Astrocyte (in vitro differentiated cells and primary cell): ENCODE measurements around the gene CDK6. TPM values are rescaled to one million over a fixed set of nuclear protein-coding genes. Genes with fewer than 3 reads are reported as not detected.
A peak's percentile ranks its signal among the peaks of the same experiment; 100 is the strongest.

Experiments
- DNase-seq: peaks from one replicate; pipeline ENCODE4 v3.0.0-alpha.2; 2010; ENCODE audit warnings: low read depth
- FAIRE-seq: peaks from 2 replicates; lab custom pipeline; 2011; peaks lifted over from hg19 to GRCh38; lab: Jason Lieb, UNC
- H2AFZ ChIP-seq: 2 replicates; pipeline ENCODE4 v1.6.0; 2012; ENCODE audit warnings: low read depth, low read length, inconsistent platforms
- H3K27ac ChIP-seq: 2 replicates; pipeline ENCODE4 v1.5.1; 2011; ENCODE audit warnings: low read depth, low read length, inconsistent platforms
- H3K27me3 ChIP-seq: 2 replicates; pipeline ENCODE4 v1.6.0; 2011; ENCODE audit warnings: low read length, inconsistent platforms; ENCODE audit not compliant: insufficient read depth
- H3K36me3 ChIP-seq: 2 replicates; pipeline ENCODE4 v1.5.1; 2011; ENCODE audit warnings: low read length, inconsistent platforms; ENCODE audit not compliant: insufficient read depth
- H3K4me1 ChIP-seq: 2 replicates; pipeline ENCODE4 v1.5.1; 2011; ENCODE audit warnings: low read length, inconsistent platforms; ENCODE audit not compliant: insufficient read depth
- H3K4me2 ChIP-seq: 2 replicates; pipeline ENCODE4 v1.6.0; 2012; ENCODE audit warnings: low read length, inconsistent platforms
- H3K4me3 ChIP-seq: 2 replicates; pipeline ENCODE4 v1.5.1; 2011; ENCODE audit warnings: low read depth, mild to moderate bottlenecking, low read length, inconsistent platforms; ENCODE audit not compliant: insufficient read depth
- H3K79me2 ChIP-seq: 2 replicates; pipeline ENCODE4 v1.6.0; 2012; ENCODE audit warnings: mild to moderate bottlenecking, low read length, inconsistent platforms; ENCODE audit not compliant: insufficient read depth
- H3K9ac ChIP-seq: 2 replicates; pipeline ENCODE4 v1.6.0; 2012; ENCODE audit warnings: mild to moderate bottlenecking, low read length, inconsistent platforms
- H3K9me3 ChIP-seq: 2 replicates; pipeline ENCODE4 v1.5.1; 2012; ENCODE audit warnings: low read depth, mild to moderate bottlenecking, low read length, inconsistent platforms; ENCODE audit not compliant: insufficient read depth
- H4K20me1 ChIP-seq: 2 replicates; pipeline ENCODE4 v1.6.0; 2012; ENCODE audit warnings: low read length, inconsistent platforms; ENCODE audit not compliant: insufficient read depth
- H3K27ac Mint-ChIP-seq: one replicate; pipeline ENCODE4 v1.8.0; 2021; ENCODE audit warnings: mild to moderate bottlenecking, mixed read lengths; ENCODE audit not compliant: unreplicated experiment
- H3K27me3 Mint-ChIP-seq: one replicate; pipeline ENCODE4 v1.8.0; 2021; ENCODE audit warnings: low read depth, mixed read lengths; ENCODE audit not compliant: unreplicated experiment
- H3K36me3 Mint-ChIP-seq: one replicate; pipeline ENCODE4 v1.8.0; 2021; ENCODE audit warnings: low read depth, mixed read lengths; ENCODE audit not compliant: unreplicated experiment
- H3K4me1 Mint-ChIP-seq: one replicate; pipeline ENCODE4 v1.8.0; 2021; ENCODE audit warnings: low read depth, mixed read lengths; ENCODE audit not compliant: unreplicated experiment
- H3K4me3 Mint-ChIP-seq: one replicate; pipeline ENCODE4 v1.8.0; 2021; ENCODE audit warnings: mild to moderate bottlenecking, moderate library complexity, mixed read lengths; ENCODE audit not compliant: unreplicated experiment
- H3K9me3 Mint-ChIP-seq: one replicate; pipeline ENCODE4 v1.8.0; 2021; ENCODE audit warnings: mild to moderate bottlenecking, mixed read lengths; ENCODE audit not compliant: unreplicated experiment
- EZH2 ChIP-seq: IDR thresholded peaks from 2 replicates; pipeline ENCODE4 v1.6.1; 2012; ENCODE audit warnings: mild to moderate bottlenecking, low read length, inconsistent platforms; ENCODE audit not compliant: insufficient read depth
- total RNA-seq: library from RNA; stranded (reverse); gene quantifications from 2 replicates; pipeline ENCODE4 v1.2.1, GENCODE V29; 2021
- TF ChIP-seq, protein P1 (sequence below): IDR thresholded peaks from 2 replicates; pipeline ENCODE4 v1.5.1; 2011; ENCODE audit warnings: low read depth, mild to moderate bottlenecking, inconsistent platforms, low read length, moderate library complexity; ENCODE audit not compliant: insufficient read depth

CDK6 gene
- total RNA-seq, 1 donor from 2014 or later: 160 TPM

DNA sequence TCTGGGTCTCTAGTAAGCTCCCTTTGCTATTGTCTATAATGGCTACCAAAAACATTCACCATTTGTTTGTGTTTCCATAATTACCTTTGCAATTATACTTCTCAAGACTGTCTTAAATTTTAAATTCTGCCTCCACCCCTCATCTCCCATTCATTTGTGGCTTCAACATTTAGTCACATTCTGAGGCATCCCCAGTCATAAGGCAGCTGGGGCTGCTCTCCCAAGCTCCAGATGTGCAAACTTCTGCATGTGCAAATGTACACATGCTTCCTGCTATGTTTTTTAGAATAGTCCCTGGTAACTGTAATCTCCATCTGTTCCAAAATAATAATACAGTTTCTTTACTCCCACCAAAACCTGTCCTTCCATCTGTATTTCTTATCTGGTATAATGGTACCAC, 97.3 kb downstream of the CDK6 start:
- H3K36me3 ChIP-seq: peaks cover 3% of the 10 kb centered on the region
- Mint-ChIP-seq H3K36me3 (peaks cover 9% of the 10 kb centered on the region), H3K4me1 (peaks cover 31% of the 10 kb centered on the region), H3K4me3 (peak overlapping the region; percentile 55), H3K27ac (no peak overlapping the region), H3K9me3 (no peaks in the 10 kb centered on the region), H3K27me3 (no peaks in the 10 kb centered on the region)
- H3K9me3 ChIP-seq: no peaks in the 10 kb centered on the region
- peaks cover 92% of the 10 kb centered on the region for H3K79me2 ChIP-seq
- H3K27me3 ChIP-seq: no peaks in the 10 kb centered on the region
- H3K27ac ChIP-seq: no peak overlapping the region
- H3K4me1 ChIP-seq: peaks cover 16% of the 10 kb centered on the region
- TF ChIP-seq EZH2: no peak
- TF ChIP-seq, protein P1, sequence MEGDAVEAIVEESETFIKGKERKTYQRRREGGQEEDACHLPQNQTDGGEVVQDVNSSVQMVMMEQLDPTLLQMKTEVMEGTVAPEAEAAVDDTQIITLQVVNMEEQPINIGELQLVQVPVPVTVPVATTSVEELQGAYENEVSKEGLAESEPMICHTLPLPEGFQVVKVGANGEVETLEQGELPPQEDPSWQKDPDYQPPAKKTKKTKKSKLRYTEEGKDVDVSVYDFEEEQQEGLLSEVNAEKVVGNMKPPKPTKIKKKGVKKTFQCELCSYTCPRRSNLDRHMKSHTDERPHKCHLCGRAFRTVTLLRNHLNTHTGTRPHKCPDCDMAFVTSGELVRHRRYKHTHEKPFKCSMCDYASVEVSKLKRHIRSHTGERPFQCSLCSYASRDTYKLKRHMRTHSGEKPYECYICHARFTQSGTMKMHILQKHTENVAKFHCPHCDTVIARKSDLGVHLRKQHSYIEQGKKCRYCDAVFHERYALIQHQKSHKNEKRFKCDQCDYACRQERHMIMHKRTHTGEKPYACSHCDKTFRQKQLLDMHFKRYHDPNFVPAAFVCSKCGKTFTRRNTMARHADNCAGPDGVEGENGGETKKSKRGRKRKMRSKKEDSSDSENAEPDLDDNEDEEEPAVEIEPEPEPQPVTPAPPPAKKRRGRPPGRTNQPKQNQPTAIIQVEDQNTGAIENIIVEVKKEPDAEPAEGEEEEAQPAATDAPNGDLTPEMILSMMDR: no peak
- no peak overlapping the region for H3K4me2 ChIP-seq
- peaks cover 19% of the 10 kb centered on the region for H4K20me1 ChIP-seq
- H3K9ac ChIP-seq: no peak overlapping the region
- DNase-seq (no peak), FAIRE-seq (no peak)
- no peak overlapping the region for H3K4me3 ChIP-seq
- H2AFZ ChIP-seq: no peak overlapping the region

GRCh38 chr7:92737706-92738105, 98.7 kb downstream of the CDK6 start:
- Mint-ChIP-seq H3K9me3 (no peaks in the 10 kb centered on the region), H3K4me3 (no peak overlapping the region), H3K27me3 (no peaks in the 10 kb centered on the region), H3K36me3 (peaks cover 2% of the 10 kb centered on the region), H3K27ac (no peak overlapping the region), H3K4me1 (peaks cover 27% of the 10 kb centered on the region)
- peaks cover 23% of the 10 kb centered on the region for H4K20me1 ChIP-seq
- no peak overlapping the region for H2AFZ ChIP-seq
- no peak overlapping the region for H3K27ac ChIP-seq
- FAIRE-seq (no peak), DNase-seq (no peak)
- H3K79me2 ChIP-seq: peaks cover 94% of the 10 kb centered on the region
- no peaks in the 10 kb centered on the region for H3K27me3 ChIP-seq
- peaks cover 16% of the 10 kb centered on the region for H3K4me1 ChIP-seq
- TF ChIP-seq, protein P1: no peak
- TF ChIP-seq EZH2: no peak
- no peaks in the 10 kb centered on the region for H3K9me3 ChIP-seq
- no peak overlapping the region for H3K4me2 ChIP-seq
- no peaks in the 10 kb centered on the region for H3K36me3 ChIP-seq
- H3K9ac ChIP-seq: no peak overlapping the region
- H3K4me3 ChIP-seq: no peak overlapping the region

- Mint-ChIP-seq H3K36me3 (peaks cover 6% of the 10 kb centered on the region), H3K4me1 (peaks cover 30% of the 10 kb centered on the region), H3K9me3 (no peaks in the 10 kb centered on the region), H3K4me3 (no peak overlapping the region), H3K27me3 (no peaks in the 10 kb centered on the region), H3K27ac (no peak overlapping the region)
- H3K79me2 ChIP-seq: peaks cover 94% of the 10 kb centered on the region
- H3K27me3 ChIP-seq: no peaks in the 10 kb centered on the region
- no peak overlapping the region for H2AFZ ChIP-seq
- DNase-seq (no peak), FAIRE-seq (no peak)
- peaks cover 30% of the 10 kb centered on the region for H4K20me1 ChIP-seq
- no peak overlapping the region for H3K9ac ChIP-seq
- TF ChIP-seq, protein P1: no peak
- no peak for TF ChIP-seq EZH2
- no peaks in the 10 kb centered on the region for H3K36me3 ChIP-seq
- H3K27ac ChIP-seq: no peak overlapping the region
- H3K9me3 ChIP-seq: no peaks in the 10 kb centered on the region
- no peak overlapping the region for H3K4me2 ChIP-seq
- no peak overlapping the region for H3K4me3 ChIP-seq
- H3K4me1 ChIP-seq: peaks cover 20% of the 10 kb centered on the region
Measured at GRCh38 chr7:92736870-92737269, 99.5 kb downstream of the CDK6 start.
